GM11168 (cell line): ENCODE data around the gene GCH1.
"Not testable (repeated sequence)": the region's sequence is repeated elsewhere in the genome, so short reads cannot be mapped to it uniquely, and the experiment has no call there.

ENCODE experiments used
- in situ Hi-C: fragments of 300-500 bp; cut with MboI; formaldehyde crosslinking; loops from one replicate; pipeline ENCODE4 v1.12.0; 2022; ENCODE audit warnings: low sequenced_read_pairs; ENCODE audit not compliant: unreplicated experiment

GCH1 gene

DNA sequence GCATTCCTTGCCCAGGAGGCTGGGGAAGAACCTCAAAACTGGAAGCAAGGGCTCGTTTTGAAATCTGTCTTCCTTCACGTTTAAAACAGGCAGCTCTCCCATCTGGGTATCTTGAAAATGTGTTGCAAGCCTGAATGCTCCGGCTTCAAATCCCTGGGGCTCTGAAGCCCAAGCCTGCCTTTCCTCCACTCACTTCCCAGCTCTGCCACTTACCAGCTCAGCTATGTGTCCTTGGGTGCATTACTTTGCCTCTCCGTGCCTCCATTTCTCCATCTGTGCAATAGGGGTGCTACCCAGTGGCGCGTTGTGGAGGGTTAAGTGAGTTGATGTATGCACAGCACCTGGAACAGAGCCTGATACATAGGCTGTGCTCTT lies 97.6 kb downstream of the GCH1 start:
- in situ Hi-C loops: no loop called here

DNA sequence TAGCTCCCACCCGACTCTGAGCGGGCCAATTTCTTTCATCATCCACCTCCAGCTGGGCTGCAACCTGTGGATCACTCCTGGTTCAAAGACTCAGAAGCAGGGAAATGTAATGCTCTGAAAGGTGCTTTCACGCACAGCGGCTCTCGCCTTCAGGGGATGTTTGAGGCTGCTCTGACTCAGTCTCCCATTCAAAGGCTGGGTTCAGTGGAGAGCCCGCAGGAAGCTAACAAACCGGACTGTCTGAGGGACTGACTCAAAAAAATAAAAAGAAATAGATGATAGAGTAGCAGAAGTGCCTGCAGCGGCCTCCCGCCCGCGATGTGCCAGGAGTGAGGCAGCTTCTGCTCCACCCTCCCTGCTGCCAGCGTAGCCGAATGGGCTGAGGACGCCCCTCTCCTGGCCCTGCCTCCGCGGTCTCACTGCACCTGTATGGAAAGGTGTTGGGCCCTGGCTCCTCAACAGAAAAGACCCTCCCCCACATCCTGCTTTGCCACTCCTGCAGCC lies 98.0 kb downstream of the GCH1 start:
- in situ Hi-C loops: no loop called here

DNA sequence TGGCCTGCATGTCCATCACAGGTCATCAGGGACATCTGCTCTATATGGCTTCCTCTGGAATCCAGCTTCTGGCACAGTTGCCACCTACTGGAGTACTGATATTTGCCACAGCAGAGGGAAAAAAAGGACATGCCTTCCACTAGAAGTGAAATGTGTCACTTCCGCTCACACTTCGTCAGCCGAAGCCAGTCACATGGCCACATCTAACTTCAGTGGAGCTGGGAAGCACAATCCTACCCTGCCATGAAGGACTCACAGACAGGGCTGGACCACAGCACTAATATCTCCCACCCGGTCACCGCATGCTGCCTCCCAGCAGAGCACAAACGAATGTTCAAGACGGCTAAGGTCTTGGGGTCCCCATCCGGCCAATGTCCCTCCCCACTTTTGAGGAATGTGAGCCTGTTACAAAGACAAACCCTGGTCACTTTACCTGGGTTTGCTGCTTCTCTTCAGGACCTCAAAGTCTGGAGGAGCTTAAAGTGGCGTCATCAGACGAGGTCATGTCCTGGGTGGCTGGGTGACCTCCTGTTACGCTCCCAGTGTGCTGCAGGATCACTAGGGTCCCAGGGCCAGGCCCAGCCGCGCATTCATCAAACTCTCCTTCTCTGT lies 98.6 kb downstream of the GCH1 start:
- in situ Hi-C loops: no loop called here

DNA sequence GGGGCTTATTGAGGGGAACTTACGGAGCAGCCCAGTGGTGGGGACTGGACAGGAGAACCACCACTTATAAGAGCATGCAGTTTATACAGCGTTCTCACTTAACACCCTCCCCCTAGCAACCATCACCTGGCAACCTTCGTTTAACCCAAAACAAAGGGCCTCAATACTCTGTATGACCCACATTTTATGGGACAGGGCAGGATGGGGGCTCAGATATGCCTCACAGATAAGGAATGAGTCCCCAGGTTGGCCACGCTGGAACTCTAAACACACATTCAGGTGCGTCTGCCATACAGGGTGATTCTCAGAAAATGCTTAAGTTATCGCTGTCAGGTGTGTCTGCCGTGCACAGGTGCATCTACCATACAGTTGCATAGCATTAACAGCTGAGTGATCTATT lies 99.2 kb downstream of the GCH1 start:
- in situ Hi-C loops: no loop called here

DNA sequence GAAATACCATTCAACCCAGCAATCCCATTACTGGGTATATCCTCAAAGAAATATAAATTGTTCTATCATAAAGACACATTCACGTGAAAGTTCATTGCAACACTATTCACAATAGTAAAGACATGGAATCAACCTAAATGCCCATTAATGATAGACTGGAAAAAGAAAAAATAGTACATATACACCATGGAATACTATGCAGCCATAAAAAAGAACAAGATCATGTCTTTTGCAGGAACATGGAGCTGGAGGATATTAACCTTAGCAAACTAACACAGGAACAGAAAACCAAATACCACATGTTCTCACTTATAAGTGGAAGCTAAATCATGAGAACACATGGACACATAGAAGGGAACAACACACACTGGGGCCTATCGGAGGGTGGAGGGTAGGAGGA lies 101.1 kb downstream of the GCH1 start:
- in situ Hi-C loops: not testable (repeated sequence)

DNA sequence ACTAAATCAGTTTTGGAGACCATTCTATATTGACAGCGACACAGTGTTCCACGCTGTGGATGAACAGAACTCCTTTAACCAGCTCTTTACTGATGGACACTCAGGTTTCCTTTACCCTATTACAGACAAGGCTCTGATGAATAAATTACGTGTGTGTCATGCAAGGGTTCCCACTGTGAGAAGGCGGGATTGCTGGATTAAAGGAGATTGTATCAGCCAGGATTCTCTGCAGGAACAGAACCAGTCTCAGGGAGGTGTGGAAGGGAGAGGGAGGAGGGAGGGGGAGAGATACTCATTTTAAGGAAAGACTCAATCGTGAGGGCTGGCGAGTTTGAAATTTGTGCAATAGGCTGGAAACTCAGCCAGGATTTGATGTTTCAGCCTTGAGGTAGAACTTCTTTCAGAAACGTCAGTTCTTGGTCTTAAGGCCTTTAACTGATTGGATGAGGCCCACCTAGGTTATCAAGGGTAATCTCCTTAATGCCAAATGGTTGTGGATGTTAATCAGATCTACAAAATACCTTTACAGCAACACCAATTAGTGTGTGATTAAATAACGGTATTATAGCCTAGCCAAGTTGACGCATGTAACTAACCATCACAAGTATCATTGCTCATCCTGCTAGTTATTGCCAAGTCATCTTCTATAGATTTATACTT lies 104.0 kb downstream of the GCH1 start:
- in situ Hi-C loops: no loop called here

DNA sequence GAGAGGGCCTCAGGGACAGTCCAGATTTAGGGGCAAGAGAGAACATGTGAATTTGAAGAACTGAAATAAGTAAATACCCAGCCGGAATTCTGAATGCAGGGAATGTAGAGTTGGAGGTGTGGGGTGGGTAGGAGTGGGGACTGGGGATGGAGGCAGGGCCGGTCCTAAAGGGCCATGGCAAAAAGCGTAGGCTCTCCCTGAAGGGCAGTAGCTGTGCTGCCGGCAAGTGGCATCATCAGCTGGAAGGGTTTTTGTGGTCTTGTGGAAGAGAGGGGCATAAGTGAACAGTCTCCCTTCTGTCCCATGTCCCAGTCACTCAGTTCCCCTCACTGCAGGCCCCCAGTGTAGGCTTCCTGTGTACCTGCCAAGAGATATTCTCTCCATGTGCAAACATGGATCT lies 104.6 kb downstream of the GCH1 start:
- in situ Hi-C loops: no loop called here

DNA sequence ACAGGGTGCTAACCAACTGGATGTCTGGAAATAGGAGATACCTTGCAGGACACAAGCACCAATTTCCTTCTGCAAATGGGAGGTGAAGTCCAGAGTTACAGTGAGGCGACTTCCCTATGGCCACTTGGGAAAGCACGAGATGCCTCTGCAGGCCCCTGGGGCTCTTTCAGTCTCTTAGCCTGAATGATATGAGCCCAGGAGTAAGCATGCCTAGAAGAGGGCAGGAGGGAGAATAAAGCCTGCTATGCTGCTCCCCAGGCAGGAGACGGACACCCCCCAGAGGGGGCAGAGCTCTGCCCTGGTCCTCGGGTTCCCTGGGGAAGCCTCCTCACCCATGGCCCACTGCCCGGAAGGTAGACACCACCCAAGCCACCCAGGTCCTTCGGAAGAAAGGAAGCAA lies 105.1 kb downstream of the GCH1 start:
- in situ Hi-C loops: no loop called here

DNA sequence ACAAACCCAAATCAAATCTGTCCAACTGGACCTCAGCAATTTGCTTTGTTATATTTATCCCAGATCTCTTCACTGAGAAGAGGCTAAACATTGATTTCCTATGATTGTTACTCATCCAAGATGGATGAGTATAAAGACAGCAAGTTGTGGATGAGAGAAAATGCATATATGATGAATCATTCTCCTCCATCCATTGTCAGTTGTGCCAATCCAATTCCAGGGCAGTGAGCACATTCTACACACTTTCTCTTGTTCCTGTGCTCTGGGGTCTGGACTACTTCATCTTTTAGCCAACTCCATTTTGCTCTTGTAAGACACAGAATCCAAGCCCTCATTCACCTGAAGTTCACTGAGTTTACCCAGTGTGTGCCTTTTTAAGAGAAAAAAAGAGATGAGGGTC lies 105.7 kb downstream of the GCH1 start:
- in situ Hi-C loops: no loop called here

DNA sequence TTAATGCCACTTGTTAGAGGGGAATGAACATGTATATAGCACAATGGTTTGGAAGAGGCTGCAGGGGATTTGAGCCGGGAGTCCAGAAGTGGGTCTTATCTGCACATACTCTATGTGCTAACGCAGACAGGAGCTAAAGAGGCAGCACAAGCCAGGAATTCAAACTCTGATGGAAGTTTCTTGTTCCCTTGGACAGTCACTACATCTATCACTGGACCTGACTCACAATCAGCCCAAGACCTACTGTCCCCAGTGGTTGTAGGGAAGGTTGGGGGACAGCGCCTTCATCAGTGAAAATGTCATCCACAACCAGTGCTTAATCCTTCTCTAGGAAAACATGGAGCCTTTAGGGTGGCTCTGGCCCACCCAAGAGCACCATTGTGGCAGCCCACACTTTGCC lies 107.8 kb downstream of the GCH1 start:
- in situ Hi-C loops: no loop called here

DNA sequence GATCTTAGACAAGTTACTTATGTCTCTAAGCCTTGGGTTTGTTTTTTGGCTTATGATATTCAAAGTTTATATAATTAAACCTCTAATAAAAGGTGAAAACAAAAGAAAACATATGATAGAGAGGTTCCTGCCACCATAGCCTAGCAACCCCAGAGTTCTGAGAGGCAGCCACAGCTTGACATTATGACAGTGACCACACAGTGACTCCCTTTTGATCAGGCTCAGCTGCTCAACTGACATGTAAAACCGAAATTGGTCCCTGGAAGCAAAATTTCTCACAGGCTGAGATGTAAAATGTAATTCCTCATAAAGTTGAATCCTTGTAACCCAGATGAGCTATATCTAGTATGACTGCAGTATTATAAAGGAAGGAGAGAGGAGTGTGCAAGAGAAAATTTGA lies 108.5 kb downstream of the GCH1 start:
- in situ Hi-C loops: no loop called here

DNA sequence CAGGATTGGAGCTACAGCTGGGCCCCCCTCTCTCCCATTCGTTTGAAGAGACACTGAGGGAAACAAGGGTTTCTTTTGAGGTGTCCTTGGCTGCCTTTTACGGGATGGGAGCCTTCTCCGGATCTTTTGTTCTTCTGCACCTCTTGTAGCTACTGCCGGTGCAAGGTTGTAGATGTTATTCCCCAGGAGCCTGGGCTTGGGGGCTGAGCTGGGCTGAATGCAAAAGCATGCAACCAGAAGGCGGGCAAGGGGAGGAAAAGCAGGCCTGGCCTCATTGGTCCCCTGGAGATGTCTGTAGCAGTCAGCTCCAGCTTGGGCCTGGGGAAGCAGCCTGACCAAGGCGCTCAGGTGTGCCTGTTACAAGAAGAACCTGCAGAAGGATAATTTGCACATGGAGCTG lies 110.3 kb downstream of the GCH1 start:
- in situ Hi-C loops: no loop called here
